Fibroblast of lung (primary cell): ENCODE data around the gene ETS1.

Experiments
- EZH2 ChIP-seq: IDR thresholded peaks from 2 replicates; pipeline ENCODE4 v1.5.1; 2012; ENCODE audit warnings: low read length, control low read depth, mild to moderate bottlenecking; ENCODE audit errors: missing control alignments
- TF ChIP-seq, protein P1 (sequence below), 2 donors: IDR thresholded peaks in 1 of 2; conservative IDR thresholded peaks in 1 of 2; 1 replicate in 1 of 2; 2 replicates in 1 of 2; pipeline ENCODE4 v1.5.1; 2011 to 2012; ENCODE audit warnings: low read length in 2 of 2, control low read depth in 1 of 2, inconsistent platforms in 1 of 2, low read depth in 1 of 2, mild to moderate bottlenecking in 1 of 2

- TF ChIP-seq, protein P1, sequence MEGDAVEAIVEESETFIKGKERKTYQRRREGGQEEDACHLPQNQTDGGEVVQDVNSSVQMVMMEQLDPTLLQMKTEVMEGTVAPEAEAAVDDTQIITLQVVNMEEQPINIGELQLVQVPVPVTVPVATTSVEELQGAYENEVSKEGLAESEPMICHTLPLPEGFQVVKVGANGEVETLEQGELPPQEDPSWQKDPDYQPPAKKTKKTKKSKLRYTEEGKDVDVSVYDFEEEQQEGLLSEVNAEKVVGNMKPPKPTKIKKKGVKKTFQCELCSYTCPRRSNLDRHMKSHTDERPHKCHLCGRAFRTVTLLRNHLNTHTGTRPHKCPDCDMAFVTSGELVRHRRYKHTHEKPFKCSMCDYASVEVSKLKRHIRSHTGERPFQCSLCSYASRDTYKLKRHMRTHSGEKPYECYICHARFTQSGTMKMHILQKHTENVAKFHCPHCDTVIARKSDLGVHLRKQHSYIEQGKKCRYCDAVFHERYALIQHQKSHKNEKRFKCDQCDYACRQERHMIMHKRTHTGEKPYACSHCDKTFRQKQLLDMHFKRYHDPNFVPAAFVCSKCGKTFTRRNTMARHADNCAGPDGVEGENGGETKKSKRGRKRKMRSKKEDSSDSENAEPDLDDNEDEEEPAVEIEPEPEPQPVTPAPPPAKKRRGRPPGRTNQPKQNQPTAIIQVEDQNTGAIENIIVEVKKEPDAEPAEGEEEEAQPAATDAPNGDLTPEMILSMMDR (conservative IDR thresholded peaks at IDR 0.05 in 1 of 2, IDR thresholded peaks at IDR 0.05 in 1 of 2; ENCODE audit: low read depth in 1 of 2, low read length in 2 of 2) = no peak
- no peak for TF ChIP-seq EZH2
Observed at GRCh38 chr11:128614026-128614425, 26.7 kb upstream of the ETS1 start.
